SU-DHL-6 (cell line): ENCODE data around the gene PLEKHG3.

Experiments used
- EZH2phosphoT487 ChIP-seq: fragments of 200-600 bp; sonication (generic), shearing (Covaris generic); conservative IDR thresholded peaks from 2 replicates; pipeline ENCODE4 v1.6.1; 2018; ENCODE audit warnings: mild to moderate bottlenecking, antibody characterized with exemption, low read length, moderate library complexity, mixed read lengths
- TF ChIP-seq, protein P1 (sequence below): fragments of 200-600 bp; sonication (generic); IDR thresholded peaks from one replicate; pipeline ENCODE4 v1.5.1; 2017; ENCODE audit warnings: antibody characterized with exemption, mild to moderate bottlenecking, low read length, moderate library complexity; ENCODE audit not compliant: insufficient read depth, poor library complexity, severe bottlenecking

GRCh38 chr14:64795921-64796320, 91.7 kb downstream of the PLEKHG3 start:
- TF ChIP-seq, protein P1, sequence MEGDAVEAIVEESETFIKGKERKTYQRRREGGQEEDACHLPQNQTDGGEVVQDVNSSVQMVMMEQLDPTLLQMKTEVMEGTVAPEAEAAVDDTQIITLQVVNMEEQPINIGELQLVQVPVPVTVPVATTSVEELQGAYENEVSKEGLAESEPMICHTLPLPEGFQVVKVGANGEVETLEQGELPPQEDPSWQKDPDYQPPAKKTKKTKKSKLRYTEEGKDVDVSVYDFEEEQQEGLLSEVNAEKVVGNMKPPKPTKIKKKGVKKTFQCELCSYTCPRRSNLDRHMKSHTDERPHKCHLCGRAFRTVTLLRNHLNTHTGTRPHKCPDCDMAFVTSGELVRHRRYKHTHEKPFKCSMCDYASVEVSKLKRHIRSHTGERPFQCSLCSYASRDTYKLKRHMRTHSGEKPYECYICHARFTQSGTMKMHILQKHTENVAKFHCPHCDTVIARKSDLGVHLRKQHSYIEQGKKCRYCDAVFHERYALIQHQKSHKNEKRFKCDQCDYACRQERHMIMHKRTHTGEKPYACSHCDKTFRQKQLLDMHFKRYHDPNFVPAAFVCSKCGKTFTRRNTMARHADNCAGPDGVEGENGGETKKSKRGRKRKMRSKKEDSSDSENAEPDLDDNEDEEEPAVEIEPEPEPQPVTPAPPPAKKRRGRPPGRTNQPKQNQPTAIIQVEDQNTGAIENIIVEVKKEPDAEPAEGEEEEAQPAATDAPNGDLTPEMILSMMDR: no peak
- no peak for TF ChIP-seq EZH2phosphoT487
